GM12878 (cell line): ENCODE measurements around the gene TSPAN5.

ENCODE experiments used
- BRCA1 ChIP-seq: IDR thresholded peaks from 2 replicates; pipeline ENCODE4 v1.6.1; 2011; ENCODE audit warnings: low read depth, low read length, improper control_type of control experiment
- CHD2 ChIP-seq: IDR thresholded peaks from 2 replicates; pipeline ENCODE4 v1.6.1; 2011; ENCODE audit warnings: low read depth, low read length, improper control_type of control experiment, borderline replicate concordance
- EZH2 ChIP-seq: IDR thresholded peaks from 2 replicates; pipeline ENCODE4 v1.6.1; 2012; ENCODE audit warnings: low read depth, mild to moderate bottlenecking, control low read depth, inconsistent platforms, low read length, borderline replicate concordance; ENCODE audit not compliant: control insufficient read depth
- GABPA ChIP-seq: IDR thresholded peaks from 2 replicates; pipeline ENCODE4 v1.6.1; 2014; ENCODE audit warnings: antibody characterized with exemption, low read depth, mild to moderate bottlenecking, inconsistent platforms
- MYC ChIP-seq: IDR thresholded peaks from 2 replicates; pipeline ENCODE4 v1.6.1; 2011; ENCODE audit warnings: mild to moderate bottlenecking, low read length, moderate library complexity, inconsistent platforms; ENCODE audit not compliant: insufficient read depth, insufficient replicate concordance, insufficient read length, severe bottlenecking
- NFYB ChIP-seq: IDR thresholded peaks from 2 replicates; pipeline ENCODE4 v1.6.1; 2011; ENCODE audit warnings: low read depth, mild to moderate bottlenecking, low read length, improper control_type of control experiment, moderate library complexity; ENCODE audit not compliant: insufficient read depth
- POLR2AphosphoS5 ChIP-seq: IDR thresholded peaks from 2 replicates; pipeline ENCODE4 v1.6.1; 2011; ENCODE audit warnings: mild to moderate bottlenecking, low read length, inconsistent platforms
- RAD21 ChIP-seq: IDR thresholded peaks from 2 replicates; pipeline ENCODE4 v1.6.1; 2011; ENCODE audit warnings: mild to moderate bottlenecking, low read depth, low read length, moderate library complexity; ENCODE audit not compliant: insufficient read depth
- SIN3A ChIP-seq: IDR thresholded peaks from 2 replicates; pipeline ENCODE4 v1.6.1; 2012; ENCODE audit warnings: low read depth, low read length, improper control_type of control experiment
- SIX5 ChIP-seq: IDR thresholded peaks from 2 replicates; pipeline ENCODE4 v1.6.1; 2011; ENCODE audit warnings: mild to moderate bottlenecking, low read depth, low read length, moderate library complexity; ENCODE audit not compliant: severe bottlenecking
- SMC3 ChIP-seq: IDR thresholded peaks from 2 replicates; pipeline ENCODE4 v1.6.1; 2011; ENCODE audit warnings: low read length, improper control_type of control experiment, borderline replicate concordance
- SRF ChIP-seq, 2 experiments: IDR thresholded peaks; 2 replicates each; pipeline ENCODE4 v1.6.1; 2011; ENCODE audit warnings: low read depth in 2 of 2, low read length in 2 of 2, mild to moderate bottlenecking in 1 of 2, moderate library complexity in 1 of 2
- TF ChIP-seq, protein P1 (sequence below), 3 experiments: IDR thresholded peaks in 2 of 3; conservative IDR thresholded peaks in 1 of 3; 2 replicates each; pipeline ENCODE4 v1.5.1; 2011; ENCODE audit warnings: low read depth in 3 of 3, low read length in 3 of 3, mild to moderate bottlenecking in 3 of 3, control low read depth in 2 of 3, moderate library complexity in 2 of 3, inconsistent platforms in 1 of 3, mixed read lengths in 1 of 3; ENCODE audit not compliant: control insufficient read depth in 2 of 3, insufficient read depth in 1 of 3; ENCODE audit errors: extremely low read depth in 1 of 3
- TF ChIP-seq, protein P2 (sequence below): IDR thresholded peaks from 2 replicates; pipeline ENCODE4 v1.6.1; 2012; ENCODE audit warnings: low read depth, low read length, improper control_type of control experiment

DNA sequence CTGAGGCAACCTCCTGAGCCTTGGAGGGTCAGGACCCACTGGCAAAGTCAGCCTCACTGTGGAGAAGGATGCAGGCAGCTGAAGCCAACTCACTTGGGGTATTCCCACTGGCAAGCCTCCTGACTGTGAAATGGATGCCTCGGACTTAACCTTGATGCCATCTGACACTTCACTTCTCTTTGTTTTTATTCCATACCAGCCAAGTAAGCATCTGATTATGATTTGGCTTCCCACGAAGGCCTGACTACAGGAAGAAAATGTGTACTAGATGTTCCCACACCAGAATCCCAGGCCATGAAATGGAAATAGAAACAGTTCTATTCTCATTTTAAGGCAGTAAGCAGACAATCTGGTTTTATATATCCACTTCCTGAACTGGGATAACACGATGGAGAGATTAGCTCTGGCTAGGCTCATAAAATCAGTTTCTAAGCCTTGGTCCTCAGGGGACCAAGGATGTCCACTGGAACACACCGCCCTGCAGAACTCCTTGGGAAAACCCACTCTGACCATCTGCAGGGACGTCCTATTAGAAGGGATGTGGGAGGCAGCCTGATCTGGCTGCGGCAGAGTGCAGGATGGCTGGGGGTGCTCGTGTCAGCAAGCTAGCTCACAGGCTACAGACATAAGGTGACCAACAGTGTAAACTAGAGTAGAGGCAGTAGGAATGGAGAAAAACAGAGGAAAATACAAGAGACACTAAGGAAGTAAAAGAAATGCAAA, 89.3 kb downstream of the TSPAN5 start:
- no peak for TF ChIP-seq SIX5
- TF ChIP-seq RAD21 = no peak
- TF ChIP-seq, protein P1, sequence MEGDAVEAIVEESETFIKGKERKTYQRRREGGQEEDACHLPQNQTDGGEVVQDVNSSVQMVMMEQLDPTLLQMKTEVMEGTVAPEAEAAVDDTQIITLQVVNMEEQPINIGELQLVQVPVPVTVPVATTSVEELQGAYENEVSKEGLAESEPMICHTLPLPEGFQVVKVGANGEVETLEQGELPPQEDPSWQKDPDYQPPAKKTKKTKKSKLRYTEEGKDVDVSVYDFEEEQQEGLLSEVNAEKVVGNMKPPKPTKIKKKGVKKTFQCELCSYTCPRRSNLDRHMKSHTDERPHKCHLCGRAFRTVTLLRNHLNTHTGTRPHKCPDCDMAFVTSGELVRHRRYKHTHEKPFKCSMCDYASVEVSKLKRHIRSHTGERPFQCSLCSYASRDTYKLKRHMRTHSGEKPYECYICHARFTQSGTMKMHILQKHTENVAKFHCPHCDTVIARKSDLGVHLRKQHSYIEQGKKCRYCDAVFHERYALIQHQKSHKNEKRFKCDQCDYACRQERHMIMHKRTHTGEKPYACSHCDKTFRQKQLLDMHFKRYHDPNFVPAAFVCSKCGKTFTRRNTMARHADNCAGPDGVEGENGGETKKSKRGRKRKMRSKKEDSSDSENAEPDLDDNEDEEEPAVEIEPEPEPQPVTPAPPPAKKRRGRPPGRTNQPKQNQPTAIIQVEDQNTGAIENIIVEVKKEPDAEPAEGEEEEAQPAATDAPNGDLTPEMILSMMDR (IDR thresholded peaks at IDR 0.05 in 2 of 3, conservative IDR thresholded peaks at IDR 0.05 in 1 of 3; ENCODE audit: control insufficient read depth in 2 of 3, extremely low read depth in 1 of 3, insufficient read depth in 1 of 3, low read depth in 3 of 3, low read length in 3 of 3) = no peak
- no peak for TF ChIP-seq GABPA
- TF ChIP-seq, protein P2, sequence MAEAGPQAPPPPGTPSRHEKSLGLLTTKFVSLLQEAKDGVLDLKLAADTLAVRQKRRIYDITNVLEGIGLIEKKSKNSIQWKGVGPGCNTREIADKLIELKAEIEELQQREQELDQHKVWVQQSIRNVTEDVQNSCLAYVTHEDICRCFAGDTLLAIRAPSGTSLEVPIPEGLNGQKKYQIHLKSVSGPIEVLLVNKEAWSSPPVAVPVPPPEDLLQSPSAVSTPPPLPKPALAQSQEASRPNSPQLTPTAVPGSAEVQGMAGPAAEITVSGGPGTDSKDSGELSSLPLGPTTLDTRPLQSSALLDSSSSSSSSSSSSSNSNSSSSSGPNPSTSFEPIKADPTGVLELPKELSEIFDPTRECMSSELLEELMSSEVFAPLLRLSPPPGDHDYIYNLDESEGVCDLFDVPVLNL = no peak
- TF ChIP-seq MYC = no peak
- TF ChIP-seq SIN3A = no peak
- TF ChIP-seq SMC3 = no peak
- TF ChIP-seq NFYB = no peak
- TF ChIP-seq POLR2AphosphoS5 = no peak
- TF ChIP-seq EZH2 = no peak
- no peak for TF ChIP-seq CHD2
- TF ChIP-seq BRCA1 = no peak
- no peak for TF ChIP-seq SRF (IDR thresholded peaks at IDR 0.05; ENCODE audit: low read depth in 2 of 2, low read length in 2 of 2)
